Measurements from ENCODE around the gene PAK6. TPM values are rescaled to one million over a fixed set of nuclear protein-coding genes. Genes with fewer than 3 reads are reported as not detected.

PAK6 gene
- polyA plus RNA-seq, 1 of the 3 experiments (the other 2 are of a cell fraction) = 0.07 TPM

Other genes starting within 250 kb of the PAK6 start
- gene SRP14, start 199.9 kb upstream of the PAK6 start, polyA plus RNA-seq (2012; rRNA removed) = 489 and 501 TPM in 2 replicates
- gene BMF, start 130.2 kb upstream of the PAK6 start, polyA plus RNA-seq (2012; rRNA removed) = 0.72 and 1.0 TPM in 2 replicates
- gene BUB1B, start 78.0 kb upstream of the PAK6 start, polyA plus RNA-seq (2012; rRNA removed) = 12.6 and 13.8 TPM in 2 replicates
- not detected in 2 replicates for gene ANKRD63, start 44.0 kb downstream of the PAK6 start, polyA plus RNA-seq (2012; rRNA removed)
- 0.15 TPM in 2 replicates for gene PLCB2, start 68.9 kb downstream of the PAK6 start, polyA plus RNA-seq (2012; rRNA removed)
- 7.8 and 9.8 TPM in 2 replicates for gene INAFM2, start 84.6 kb downstream of the PAK6 start, polyA plus RNA-seq (2012; rRNA removed)
- gene CCDC9B, start 101.9 kb downstream of the PAK6 start, polyA plus RNA-seq (2012; rRNA removed) = 13.7 and 14.2 TPM in 2 replicates
- gene PHGR1, start 112.0 kb downstream of the PAK6 start, polyA plus RNA-seq (2012; rRNA removed) = not detected in 2 replicates
- 0.08 and 0.12 TPM in 2 replicates for gene DISP2, start 119.2 kb downstream of the PAK6 start, polyA plus RNA-seq (2012; rRNA removed)
- gene KNSTRN, start 143.7 kb downstream of the PAK6 start, polyA plus RNA-seq (2012; rRNA removed) = 25.5 and 29.5 TPM in 2 replicates
- gene IVD, start 166.7 kb downstream of the PAK6 start, polyA plus RNA-seq (2012; rRNA removed) = 54.2 and 73.8 TPM in 2 replicates
- gene BAHD1, start 201.9 kb downstream of the PAK6 start, polyA plus RNA-seq (2012; rRNA removed) = 4.7 and 5.5 TPM in 2 replicates
- gene CHST14, start 231.9 kb downstream of the PAK6 start, polyA plus RNA-seq (2012; rRNA removed) = 34.2 and 43.2 TPM in 2 replicates